Panc1 (cell line): Measurements from ENCODE around the gene SMC5.

Experiments used
- CTCF ChIP-seq: fragments of 450-650 bp; IDR thresholded peaks from 2 replicates; pipeline ENCODE4 v1.5.1; 2017; ENCODE audit warnings: mild to moderate bottlenecking
- REST ChIP-seq, 2 experiments: IDR thresholded peaks; 2 replicates each; pipeline ENCODE4 v1.6.1; 2011 to 2012; ENCODE audit warnings: low read depth in 2 of 2, control low read depth in 1 of 2, low read length in 1 of 2, mild to moderate bottlenecking in 1 of 2, moderate library complexity in 1 of 2; ENCODE audit not compliant: insufficient read depth in 1 of 2

GRCh38 chr9:70257502-70257901 lies 1.3 kb upstream of the SMC5 start:
- no peak for TF ChIP-seq CTCF
- TF ChIP-seq REST (IDR thresholded peaks at IDR 0.05; ENCODE audit: insufficient read depth in 1 of 2, low read depth in 2 of 2, low read length in 1 of 2) = no peak
